GM15510 (cell line): ENCODE data around the gene SMTN.

Experiments
- POLR2A ChIP-seq: IDR thresholded peaks from 3 replicates; pipeline ENCODE4 v1.6.1; 2011; ENCODE audit warnings: borderline replicate concordance; ENCODE audit not compliant: insufficient read length; ENCODE audit errors: extremely low read depth

Gene SMTN

DNA sequence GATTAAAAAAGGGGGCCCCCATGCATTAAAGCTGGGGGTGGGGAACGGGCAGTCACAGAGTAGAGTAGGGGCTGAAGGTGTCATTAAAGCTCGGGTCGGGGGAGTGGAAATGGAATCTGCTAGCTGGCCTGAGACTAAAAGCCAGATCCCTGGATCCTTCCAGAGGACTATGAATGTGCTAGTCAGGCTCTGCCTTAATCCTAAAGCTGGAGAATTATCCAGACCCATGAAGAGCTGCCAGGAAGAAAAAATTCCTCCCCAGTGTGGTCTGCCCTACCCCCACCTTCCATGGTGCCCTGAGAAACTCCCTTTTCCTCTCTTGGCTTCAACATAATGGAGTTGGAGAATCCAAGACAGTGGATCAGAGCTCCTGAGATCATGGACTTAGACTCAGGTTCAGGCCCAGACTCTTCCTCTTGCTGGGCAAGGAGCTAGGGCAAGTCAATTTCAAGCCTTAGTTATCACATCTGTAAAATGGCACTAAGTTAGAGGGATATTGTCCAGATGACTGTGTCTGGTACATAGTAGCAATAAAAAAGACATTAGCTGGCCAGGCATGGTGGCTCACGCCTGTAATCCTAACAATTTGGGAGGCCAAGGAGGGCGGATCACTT is 24.0 kb upstream of the SMTN start:
- TF ChIP-seq POLR2A, result no peak

DNA sequence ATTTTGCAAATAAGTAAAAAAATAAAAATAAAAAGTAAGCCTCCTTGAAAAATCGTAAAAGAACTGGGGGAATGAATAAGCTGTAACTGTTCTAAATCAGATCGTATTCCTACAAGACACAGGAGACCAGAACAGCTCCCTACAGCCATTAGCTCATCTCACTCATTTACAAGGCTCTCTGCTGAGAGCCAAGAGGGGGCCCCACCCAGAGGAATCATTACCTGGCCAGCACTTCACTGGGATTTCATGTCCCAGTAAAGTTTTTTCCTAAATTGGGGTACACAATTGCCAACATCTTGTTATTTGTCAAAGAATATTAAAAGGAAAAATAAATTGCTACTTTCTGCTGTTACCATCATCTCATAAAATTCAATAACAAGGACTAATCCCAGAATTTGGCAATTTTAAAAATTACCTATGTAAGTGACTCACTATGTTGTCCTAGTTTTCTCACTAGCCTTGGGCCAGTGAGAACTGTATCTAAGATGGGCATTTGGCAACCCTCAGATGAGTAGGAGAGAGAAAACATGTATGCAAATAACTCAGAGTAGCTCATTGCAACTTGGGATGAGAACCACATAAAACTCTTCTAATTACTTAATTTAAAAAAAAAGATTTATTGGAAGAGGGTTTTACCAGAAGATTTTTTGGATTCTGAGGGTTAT is 18.4 kb upstream of the SMTN start:
- no peak for TF ChIP-seq POLR2A

DNA sequence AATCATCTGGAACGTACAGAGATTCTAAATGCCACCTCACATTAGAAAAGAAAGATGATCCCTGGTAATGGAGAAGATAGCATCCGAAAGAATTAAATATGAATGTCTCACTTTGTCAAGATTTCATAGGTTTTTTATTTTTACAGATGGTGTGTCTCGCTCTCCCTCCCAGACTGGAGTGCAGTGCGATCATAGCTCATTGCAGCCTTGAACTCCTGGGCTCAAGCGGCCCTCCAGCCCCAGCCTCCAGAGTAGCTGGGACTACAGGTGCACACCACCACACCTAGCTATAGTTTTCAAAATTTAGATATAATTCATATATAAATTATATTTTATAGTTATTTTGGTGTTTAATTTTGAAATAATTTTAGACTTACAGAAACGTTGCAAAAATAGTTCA is 16.7 kb upstream of the SMTN start:
- TF ChIP-seq POLR2A, result no peak

DNA sequence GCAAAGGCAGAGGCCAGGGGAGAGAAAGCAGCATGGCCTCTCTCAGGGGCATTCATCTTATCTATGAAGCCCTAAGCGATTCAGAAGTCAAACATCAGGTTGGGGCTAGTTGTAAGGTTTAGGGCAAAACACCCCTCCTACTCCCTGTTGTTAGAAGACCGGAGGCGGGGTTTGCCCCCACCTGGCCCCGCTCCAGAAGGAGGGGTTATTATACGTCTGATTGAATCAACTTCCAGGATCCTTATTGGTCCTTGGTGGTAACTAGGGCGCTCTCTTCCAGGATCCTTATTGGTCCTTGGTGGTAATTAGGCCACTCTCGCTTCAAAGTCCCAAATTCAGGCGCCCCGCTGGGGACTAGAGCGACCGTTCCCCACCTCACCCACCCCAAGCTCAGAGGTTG is 12.1 kb upstream of the SMTN start:
- TF ChIP-seq POLR2A, result no peak

DNA sequence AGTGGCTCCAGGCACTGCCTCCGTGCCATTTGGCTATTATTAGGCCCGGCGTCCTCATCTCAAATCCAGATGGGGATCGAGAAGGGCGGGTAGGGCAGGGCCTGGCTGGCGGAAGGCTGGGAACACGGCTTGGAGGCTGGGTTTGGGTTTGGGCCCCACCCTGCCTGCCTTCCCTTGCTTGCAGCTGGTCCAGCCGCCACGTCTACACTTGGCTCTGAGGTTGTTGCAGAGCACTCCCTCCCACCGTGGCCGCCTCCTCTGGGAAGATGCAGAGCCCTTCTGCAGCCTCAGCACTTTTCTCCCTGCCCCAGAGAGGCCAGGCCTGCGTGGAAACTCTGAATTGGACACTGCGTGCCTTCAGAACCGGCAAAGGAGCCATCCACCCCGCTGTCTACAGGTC is 5.2 kb upstream of the SMTN start:
- TF ChIP-seq POLR2A, result no peak

DNA sequence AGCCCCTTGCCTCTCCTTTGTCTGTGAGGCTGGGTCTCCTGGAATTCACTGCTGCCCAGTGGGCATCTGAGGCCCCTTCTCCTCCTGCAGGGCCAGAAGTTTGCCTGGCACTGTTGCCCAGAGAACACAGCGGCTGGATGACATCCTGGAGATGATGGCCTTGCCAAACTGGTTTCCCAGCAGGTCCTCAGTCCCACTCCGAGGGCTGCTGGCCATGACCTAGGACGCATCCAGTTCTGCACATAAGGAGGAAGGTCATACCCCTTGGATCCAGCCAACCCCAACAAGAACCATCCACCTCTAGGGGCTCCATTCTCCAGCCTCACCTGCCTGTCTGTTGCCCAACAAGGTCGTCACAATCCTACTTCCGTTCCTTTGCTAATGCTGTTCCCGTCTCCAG is 3.4 kb upstream of the SMTN start:
- no peak for TF ChIP-seq POLR2A

DNA sequence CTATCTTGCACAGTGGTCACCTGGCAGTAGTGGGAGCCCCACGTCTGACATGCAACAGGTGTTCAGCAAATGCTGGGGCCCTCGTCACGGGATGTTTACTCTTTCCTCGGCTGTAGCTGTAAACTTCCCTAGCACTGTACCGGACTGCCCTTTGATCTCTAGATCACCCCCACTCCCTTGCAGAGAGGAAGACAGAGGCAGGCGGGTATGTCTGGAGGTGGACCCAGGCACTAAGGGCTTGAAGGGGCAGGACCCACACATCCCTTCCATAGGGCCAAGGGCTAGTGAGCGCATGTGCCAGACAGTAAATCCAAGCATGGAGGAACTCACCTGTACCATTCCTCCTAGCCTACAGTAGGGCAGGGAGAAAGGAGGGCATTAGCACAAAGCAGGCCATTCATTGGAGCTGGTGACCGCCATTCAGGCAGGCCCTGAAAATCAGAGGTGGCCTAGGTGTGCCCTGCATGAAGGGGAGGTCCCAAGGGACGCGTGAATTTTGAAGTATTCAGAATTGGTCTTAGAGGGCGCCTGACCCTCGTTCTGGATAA is 1.9 kb upstream of the SMTN start:
- TF ChIP-seq POLR2A, result no peak

DNA sequence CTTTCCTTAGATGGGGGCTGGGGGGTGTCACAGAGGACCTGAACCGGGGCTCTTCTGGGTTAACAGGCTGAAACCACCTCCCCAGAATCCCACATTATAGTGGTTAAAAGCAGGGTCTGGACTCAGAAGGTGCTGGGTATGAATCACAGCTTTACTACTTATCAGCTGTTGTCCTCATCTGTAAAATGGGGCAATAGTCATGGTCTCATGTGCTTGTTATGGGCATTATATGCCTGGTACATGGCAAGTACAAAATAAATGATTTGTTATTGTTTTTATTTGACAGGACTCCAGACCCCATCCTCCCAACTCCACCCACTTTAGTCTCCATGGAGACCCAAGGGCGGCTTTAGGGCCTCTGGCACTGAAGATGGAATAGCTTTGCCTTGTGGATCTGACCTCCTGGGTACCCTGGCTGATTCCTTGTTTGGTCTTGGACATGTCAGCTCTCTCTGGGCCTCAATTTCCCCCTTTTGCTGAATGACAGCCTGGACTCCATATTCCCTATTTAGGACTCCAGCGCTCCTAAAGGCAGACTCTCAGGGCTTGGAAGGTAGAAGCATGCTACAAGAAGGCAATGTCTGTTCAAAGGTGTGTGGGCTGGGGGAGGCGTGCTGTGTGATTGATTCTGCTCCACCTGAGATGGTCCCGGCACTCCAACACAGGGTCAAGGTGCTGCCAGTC is 812 bp upstream of the SMTN start:
- TF ChIP-seq POLR2A, result no peak

DNA sequence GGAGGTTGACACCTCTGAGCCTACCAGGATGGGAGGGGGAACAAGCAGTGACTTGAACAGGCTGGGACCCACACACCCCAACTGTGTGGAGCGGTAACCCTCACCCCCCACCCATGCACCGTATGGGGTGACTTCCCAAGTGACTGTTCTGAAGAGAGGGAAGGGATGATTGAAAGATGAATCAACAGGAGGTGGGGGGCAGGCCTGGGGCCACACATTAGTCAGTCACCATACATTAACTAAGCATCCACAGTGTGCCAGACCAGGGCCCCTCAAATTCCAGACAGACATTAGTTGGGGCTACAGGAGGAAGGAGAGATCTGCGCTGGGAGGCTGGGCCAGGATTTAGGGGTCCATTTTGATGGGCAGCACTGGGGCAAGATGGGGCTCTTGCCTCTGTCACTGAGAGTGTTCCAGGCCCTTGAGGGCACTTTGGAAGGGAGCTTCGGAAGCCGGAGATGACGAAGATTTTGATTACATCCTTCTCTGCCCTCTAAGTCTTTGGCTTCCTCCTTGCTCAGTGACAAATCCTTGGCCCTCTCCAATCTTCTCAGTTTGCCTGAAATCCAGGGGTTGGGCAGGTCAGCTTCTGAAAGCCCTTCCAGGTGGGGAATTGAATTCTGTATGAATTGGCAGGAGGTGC is 966 bp downstream of the SMTN start:
- no peak for TF ChIP-seq POLR2A

DNA sequence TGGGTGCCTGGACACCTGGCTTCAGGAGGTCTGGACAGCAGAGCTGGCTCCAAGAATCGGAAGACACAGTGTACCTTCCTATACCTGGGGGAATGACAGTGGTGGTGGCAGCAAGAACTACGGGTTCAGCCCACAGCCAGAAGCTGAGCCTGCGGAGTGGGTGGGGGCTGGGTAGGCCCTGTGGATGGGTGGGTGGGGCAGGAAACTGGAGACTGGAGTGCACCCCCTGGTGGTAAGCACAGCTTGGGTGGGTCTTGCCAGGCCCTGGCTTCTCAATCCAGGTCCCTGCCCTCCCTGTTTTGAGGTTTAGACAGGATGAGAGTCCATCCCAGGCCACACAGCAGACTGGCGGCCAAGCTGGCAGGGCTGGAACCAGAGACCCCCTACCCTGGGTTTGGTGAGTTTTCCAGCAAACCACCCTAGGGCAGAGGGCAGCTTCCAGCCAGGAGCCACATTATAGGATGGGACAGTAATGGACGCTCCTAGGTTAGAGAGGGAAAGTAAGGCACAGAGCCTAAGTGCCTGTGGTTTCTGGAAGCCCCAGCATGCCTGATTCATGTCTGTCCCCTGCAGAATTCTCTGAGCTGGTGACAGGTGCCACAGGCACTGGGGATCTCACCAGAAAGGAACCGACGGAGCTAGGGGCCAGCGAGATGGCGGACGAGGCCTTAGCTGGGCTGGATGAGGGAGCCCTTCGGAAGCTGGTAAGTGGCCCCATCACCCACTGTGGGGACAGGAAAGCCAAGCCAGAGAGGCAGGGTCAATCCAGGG is 1.7 kb downstream of the SMTN start:
- TF ChIP-seq POLR2A, result no peak

DNA sequence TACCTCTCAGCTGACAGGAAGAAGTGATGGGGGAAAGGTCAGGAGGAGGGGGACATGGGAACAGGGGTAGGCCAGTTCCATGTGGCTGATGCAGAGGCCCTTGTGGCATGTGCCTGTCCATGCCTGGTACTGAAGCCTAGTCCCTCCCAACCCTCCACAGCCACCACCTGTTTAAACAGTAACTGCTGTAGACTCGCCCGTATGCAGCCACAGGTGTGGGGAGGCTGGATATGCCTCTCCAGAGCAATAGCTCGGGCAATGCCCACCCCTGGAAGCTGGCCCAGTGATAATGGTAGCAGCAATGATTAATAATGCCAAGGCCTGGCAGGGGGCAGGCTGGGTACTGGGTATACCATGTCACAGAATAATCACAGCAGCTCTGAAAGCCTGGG is 2.3 kb downstream of the SMTN start:
- TF ChIP-seq POLR2A, result no peak

DNA sequence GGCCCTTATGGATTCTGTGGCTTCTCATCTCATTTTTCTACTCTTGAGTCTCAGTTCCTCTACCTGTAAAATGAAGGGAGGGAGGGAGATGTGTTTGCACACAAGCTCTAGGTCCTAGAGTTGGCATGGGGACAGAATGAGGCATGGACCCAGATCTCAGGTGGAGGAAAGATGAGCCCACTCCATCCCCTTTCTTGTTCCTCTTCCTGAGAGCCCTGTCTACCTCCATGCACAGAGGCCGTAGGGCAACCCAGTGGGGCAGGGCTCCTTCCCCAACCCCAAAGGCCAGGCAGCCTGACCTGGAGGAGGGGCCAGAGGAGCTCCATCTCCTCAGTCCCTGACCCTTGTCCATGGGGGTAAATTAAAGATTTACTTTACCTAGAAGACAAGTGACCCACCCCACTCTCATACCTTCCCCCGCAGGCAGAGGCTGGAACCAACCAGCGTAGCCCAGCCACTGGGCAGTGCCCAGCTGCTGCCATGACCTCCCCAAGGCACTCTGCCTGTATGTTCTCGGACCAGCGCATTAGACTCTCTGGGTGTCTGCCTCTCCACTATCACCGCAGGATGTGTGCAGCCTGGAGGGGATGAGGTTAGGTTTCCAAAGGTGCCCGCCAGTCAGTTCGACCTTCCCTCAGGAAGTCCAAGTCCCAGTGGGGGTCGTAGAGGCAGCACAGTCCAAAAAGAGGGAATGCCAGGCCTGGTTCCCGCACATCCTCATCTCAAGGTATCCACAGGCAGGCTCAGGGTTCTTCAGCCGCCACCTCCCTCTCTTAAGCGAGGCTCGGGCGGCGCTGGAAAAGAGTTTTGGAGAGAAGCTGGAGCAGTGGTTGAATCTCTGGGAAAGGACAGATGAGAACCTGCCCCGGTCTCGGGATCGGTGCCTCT is 3.0 kb downstream of the SMTN start:
- TF ChIP-seq POLR2A, result no peak

DNA sequence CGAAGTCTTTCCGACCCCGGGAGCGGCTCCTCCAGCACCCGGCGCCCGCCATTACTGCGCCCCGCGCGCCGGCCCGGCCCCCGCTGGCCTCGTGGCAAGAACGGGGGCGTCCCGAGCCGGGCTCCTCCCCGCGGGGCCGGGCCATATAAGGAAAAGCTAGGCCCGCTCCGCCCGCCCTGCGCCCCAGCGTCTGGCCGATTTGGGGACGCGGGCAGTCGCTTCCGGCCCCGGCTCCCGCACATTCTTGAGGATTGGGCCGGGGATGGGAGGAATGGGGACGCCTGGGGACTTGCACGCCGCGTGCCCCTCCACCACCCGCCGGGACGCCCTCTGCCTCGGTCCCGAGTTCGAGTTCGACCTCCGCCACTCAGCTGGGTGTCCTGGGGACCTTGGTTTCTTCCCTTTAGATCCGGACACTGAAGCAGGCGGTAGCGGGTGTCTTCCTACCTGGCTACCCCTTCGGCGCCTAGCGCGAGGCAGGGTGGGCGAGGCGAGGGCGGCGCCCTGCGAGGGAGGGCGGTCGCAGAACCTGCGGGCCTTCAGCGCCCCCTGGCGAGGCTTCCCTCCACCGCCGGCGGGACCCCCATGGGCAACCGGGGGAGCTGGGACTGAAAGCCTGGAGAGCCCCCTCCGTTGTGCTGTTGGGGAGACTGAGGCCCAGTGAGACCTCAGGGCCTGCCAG is 3.8 kb downstream of the SMTN start:
- peak; percentile 86 for TF ChIP-seq POLR2A

DNA sequence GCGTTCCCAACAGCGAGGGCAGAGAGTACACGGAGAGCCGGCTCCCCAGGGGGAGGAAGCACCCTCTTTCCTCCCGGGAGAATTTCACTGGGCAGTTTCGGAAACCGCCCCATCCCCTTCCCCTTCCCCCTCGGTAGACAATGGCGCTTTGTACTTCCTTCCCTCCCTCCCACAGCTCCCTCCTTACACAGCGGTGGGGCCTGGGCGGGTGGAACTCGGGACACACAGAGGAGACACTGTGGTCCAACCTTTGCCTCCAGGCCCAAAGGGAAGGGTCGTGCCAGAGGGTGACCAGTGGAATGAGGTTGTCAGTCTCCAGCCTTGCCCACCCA is 4.3 kb downstream of the SMTN start:
- TF ChIP-seq POLR2A, result no peak

DNA sequence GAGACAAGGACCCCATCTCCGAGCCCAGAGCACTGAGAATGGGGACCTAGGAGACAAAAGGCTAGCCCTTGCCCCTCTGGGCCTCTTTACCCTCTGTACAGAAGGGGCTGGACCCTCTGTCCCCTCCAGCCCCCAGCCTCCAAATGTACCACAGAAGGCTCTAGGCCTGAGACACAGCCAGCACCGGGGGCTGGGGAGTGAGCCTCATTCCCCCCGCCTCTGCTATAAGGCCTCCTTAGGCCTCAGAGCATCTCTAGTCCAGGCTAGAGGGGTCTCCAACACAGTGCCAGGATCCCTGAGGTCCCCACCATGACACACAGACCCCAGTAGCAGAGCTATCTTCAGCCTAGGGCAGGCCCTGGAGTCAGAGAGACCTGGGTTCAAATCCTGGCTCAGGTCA is 4.8 kb downstream of the SMTN start:
- no peak for TF ChIP-seq POLR2A
